ENCODE results near the gene SYT7. TPM values are rescaled to one million over a fixed set of nuclear protein-coding genes. Genes with fewer than 3 reads are reported as not detected.
A peak's percentile ranks its signal among the peaks of the same experiment; 100 is the strongest.

Gene SYT7
- total and polyA plus RNA-seq, 4 donors, result 2.1 to 114 (median 30.8) TPM

- Histone ChIP-seq H3K27me3 (ENCODE audit: control insufficient read depth in 4 of 4, insufficient read depth in 4 of 4, low read length in 3 of 4) (no peaks in the 10 kb centered on the region), H3K9ac (ENCODE audit: low read depth in 1 of 2, low read length in 2 of 2) (no peak overlapping the region), H3K36me3 (ENCODE audit: control insufficient read depth in 4 of 4, insufficient read depth in 3 of 4, low read depth in 1 of 4, low read length in 3 of 4) (no peaks in the 10 kb centered on the region), H3K4me1 (ENCODE audit: control insufficient read depth in 4 of 4, insufficient read depth in 4 of 4, low read length in 3 of 4) (peaks cover 3 to 17% (median 11%) of the 10 kb centered on the region in 4 donors), H3K27ac (ENCODE audit: low read depth in 1 of 2, low read length in 2 of 2) (no peak overlapping the region), H3K4me3 (ENCODE audit: low read depth in 1 of 3, low read length in 3 of 3) (no peak overlapping the region), H3K9me3 (ENCODE audit: control insufficient read depth in 4 of 4, low read length in 3 of 4) (no peaks in the 10 kb centered on the region)
- DNase-seq (ENCODE audit: low spot score), result peak; percentile 70
- TF ChIP-seq RAD21 (IDR thresholded peaks at IDR 0.05) (peak; percentile 85 to 87), HNF4A (conservative IDR thresholded peaks at IDR 0.05) (peak in 1 of 2 donors; percentile 2), HNF4G (IDR thresholded peaks at IDR 0.05) (no peak)
- TF ChIP-seq, protein P1, sequence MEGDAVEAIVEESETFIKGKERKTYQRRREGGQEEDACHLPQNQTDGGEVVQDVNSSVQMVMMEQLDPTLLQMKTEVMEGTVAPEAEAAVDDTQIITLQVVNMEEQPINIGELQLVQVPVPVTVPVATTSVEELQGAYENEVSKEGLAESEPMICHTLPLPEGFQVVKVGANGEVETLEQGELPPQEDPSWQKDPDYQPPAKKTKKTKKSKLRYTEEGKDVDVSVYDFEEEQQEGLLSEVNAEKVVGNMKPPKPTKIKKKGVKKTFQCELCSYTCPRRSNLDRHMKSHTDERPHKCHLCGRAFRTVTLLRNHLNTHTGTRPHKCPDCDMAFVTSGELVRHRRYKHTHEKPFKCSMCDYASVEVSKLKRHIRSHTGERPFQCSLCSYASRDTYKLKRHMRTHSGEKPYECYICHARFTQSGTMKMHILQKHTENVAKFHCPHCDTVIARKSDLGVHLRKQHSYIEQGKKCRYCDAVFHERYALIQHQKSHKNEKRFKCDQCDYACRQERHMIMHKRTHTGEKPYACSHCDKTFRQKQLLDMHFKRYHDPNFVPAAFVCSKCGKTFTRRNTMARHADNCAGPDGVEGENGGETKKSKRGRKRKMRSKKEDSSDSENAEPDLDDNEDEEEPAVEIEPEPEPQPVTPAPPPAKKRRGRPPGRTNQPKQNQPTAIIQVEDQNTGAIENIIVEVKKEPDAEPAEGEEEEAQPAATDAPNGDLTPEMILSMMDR (IDR thresholded peaks at IDR 0.05; ENCODE audit: low read depth, low read length, missing input control), result peak; percentile 79
- 3% methylated on average over 18 of the region's 18 CpGs for WGBS
These were observed 103.1 kb downstream of the SYT7 start for GRCh38 chr11:61477727-61478148.

DNA sequence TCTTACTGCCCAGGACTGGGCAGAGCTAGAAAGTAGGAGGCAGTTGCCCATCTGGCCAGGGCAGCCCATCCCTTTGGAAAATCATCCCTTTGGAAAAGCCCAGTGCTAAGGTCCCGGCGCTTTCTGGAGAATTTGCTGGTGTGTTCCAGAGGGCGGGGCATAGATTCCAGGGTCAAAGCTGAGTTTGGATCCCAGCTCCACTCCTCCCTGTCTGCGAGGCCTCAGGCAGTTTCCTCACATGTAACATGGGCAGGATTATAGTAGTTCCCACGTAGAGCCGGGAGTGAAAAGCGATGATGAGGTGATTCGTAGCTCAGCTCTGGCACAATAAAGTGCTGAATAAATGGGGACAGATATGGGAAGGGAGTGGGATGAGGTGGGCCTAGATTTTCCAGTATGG is 103.8 kb downstream of the SYT7 start:
- no peaks in the 10 kb centered on the region for H3K36me3 ChIP-seq (ENCODE audit: control insufficient read depth in 4 of 4, insufficient read depth in 3 of 4, low read depth in 1 of 4, low read length in 3 of 4)
- no peaks in the 10 kb centered on the region for H3K9me3 ChIP-seq (ENCODE audit: control insufficient read depth in 4 of 4, low read length in 3 of 4)
- H3K9ac ChIP-seq (ENCODE audit: low read depth in 1 of 2, low read length in 2 of 2), result no peak overlapping the region
- WGBS, result 39% methylated on average over 8 of the region's 8 CpGs
- peaks cover 3 to 17% (median 11%) of the 10 kb centered on the region in 4 donors for H3K4me1 ChIP-seq (ENCODE audit: control insufficient read depth in 4 of 4, insufficient read depth in 4 of 4, low read length in 3 of 4)
- no peaks in the 10 kb centered on the region for H3K27me3 ChIP-seq (ENCODE audit: control insufficient read depth in 4 of 4, insufficient read depth in 4 of 4, low read length in 3 of 4)
- TF ChIP-seq YY1 (IDR thresholded peaks at IDR 0.05) (no peak), HNF4A (conservative IDR thresholded peaks at IDR 0.05) (no peak), RAD21 (IDR thresholded peaks at IDR 0.05) (no peak), SP1 (IDR thresholded peaks at IDR 0.05) (no peak), NR2F2 (IDR thresholded peaks at IDR 0.05) (no peak), EGR1 (IDR thresholded peaks at IDR 0.05; ENCODE audit: low read depth in 2 of 2) (no peak), MAX (IDR thresholded peaks at IDR 0.05) (no peak), HNF4G (IDR thresholded peaks at IDR 0.05) (no peak), FOXA1 (IDR thresholded peaks at IDR 0.05) (no peak), RXRA (IDR thresholded peaks at IDR 0.05) (no peak), FOXA2 (IDR thresholded peaks at IDR 0.05) (no peak), ZBTB33 (IDR thresholded peaks at IDR 0.05) (no peak), GABPA (IDR thresholded peaks at IDR 0.05 in 1 of 2, conservative IDR thresholded peaks at IDR 0.05 in 1 of 2) (no peak)
- TF ChIP-seq, protein P2, sequence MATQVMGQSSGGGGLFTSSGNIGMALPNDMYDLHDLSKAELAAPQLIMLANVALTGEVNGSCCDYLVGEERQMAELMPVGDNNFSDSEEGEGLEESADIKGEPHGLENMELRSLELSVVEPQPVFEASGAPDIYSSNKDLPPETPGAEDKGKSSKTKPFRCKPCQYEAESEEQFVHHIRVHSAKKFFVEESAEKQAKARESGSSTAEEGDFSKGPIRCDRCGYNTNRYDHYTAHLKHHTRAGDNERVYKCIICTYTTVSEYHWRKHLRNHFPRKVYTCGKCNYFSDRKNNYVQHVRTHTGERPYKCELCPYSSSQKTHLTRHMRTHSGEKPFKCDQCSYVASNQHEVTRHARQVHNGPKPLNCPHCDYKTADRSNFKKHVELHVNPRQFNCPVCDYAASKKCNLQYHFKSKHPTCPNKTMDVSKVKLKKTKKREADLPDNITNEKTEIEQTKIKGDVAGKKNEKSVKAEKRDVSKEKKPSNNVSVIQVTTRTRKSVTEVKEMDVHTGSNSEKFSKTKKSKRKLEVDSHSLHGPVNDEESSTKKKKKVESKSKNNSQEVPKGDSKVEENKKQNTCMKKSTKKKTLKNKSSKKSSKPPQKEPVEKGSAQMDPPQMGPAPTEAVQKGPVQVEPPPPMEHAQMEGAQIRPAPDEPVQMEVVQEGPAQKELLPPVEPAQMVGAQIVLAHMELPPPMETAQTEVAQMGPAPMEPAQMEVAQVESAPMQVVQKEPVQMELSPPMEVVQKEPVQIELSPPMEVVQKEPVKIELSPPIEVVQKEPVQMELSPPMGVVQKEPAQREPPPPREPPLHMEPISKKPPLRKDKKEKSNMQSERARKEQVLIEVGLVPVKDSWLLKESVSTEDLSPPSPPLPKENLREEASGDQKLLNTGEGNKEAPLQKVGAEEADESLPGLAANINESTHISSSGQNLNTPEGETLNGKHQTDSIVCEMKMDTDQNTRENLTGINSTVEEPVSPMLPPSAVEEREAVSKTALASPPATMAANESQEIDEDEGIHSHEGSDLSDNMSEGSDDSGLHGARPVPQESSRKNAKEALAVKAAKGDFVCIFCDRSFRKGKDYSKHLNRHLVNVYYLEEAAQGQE (IDR thresholded peaks at IDR 0.05), result no peak
- no peak overlapping the region for H3K4me3 ChIP-seq (ENCODE audit: low read depth in 1 of 3, low read length in 3 of 3)
- DNase-seq (ENCODE audit: low spot score), result no peak
- no peak overlapping the region for H3K27ac ChIP-seq (ENCODE audit: low read depth in 1 of 2, low read length in 2 of 2)

Measured in liver (tissue), 9 donors.